Breast epithelium (tissue), 3 donors: ENCODE results near the gene BRICD5.

Experiments used
- POLR2A ChIP-seq: fragments of 450-650 bp; IDR thresholded peaks from one replicate; pipeline ENCODE4 v1.6.1; 2016; ENCODE audit warnings: antibody characterized with exemption, mild to moderate bottlenecking, moderate library complexity
- POLR2AphosphoS5 ChIP-seq, 3 donors: sonication (generic); formaldehyde crosslinking; IDR thresholded peaks; one replicate each; pipeline ENCODE4 v1.6.1; 2017; ENCODE audit warnings: antibody characterized with exemption in 3 of 3
- TF ChIP-seq, protein P1 (sequence below), 3 donors: fragments of 450-650 bp; IDR thresholded peaks; one replicate each; pipeline ENCODE4 v1.5.1; 2016 to 2017; ENCODE audit warnings: antibody characterized with exemption in 3 of 3, mild to moderate bottlenecking in 3 of 3, moderate library complexity in 3 of 3

DNA sequence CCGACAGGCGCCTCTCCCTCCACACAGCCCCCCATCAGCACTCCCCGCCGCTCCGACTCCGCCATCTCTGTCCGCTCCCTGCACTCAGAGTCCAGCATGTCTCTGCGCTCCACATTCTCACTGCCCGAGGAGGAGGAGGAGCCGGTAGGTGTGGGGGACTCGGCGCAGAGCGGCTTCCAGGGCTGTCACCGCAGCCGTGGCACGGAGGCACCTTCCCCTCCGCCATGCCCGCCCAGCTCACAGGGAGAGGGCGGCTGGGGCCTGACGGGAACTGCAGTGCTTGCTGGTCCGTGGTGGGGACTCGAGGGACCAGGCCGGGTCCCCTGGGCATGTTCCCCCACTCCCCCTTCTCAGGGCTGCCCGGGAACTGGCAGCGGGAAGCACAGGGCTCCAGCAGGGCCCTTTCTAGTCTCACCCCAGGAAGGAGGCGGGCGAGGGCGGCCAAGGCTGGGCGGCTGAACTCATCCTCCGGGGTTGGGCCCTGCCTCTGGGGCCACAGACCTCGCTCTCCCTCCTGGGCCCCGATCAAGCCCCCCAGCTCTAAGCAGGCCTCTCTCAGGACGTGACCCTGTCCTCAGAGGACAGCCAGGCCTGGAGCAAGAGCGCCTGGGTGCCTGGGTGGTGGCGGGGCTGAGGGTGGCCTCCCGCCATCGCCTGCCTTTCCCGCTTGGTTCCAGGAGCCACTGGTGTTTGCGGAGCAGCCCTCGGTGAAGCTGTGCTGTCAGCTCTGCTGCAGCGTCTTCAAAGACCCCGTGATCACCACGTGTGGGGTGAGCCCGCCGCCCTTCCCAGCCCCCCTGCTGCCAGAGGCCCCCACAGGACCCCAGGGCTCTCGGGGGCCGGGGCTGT is 39.9 kb downstream of the BRICD5 start:
- TF ChIP-seq, protein P1, sequence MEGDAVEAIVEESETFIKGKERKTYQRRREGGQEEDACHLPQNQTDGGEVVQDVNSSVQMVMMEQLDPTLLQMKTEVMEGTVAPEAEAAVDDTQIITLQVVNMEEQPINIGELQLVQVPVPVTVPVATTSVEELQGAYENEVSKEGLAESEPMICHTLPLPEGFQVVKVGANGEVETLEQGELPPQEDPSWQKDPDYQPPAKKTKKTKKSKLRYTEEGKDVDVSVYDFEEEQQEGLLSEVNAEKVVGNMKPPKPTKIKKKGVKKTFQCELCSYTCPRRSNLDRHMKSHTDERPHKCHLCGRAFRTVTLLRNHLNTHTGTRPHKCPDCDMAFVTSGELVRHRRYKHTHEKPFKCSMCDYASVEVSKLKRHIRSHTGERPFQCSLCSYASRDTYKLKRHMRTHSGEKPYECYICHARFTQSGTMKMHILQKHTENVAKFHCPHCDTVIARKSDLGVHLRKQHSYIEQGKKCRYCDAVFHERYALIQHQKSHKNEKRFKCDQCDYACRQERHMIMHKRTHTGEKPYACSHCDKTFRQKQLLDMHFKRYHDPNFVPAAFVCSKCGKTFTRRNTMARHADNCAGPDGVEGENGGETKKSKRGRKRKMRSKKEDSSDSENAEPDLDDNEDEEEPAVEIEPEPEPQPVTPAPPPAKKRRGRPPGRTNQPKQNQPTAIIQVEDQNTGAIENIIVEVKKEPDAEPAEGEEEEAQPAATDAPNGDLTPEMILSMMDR (IDR thresholded peaks at IDR 0.05): no peak
- no peak for TF ChIP-seq POLR2A
- no peak for TF ChIP-seq POLR2AphosphoS5 (IDR thresholded peaks at IDR 0.05)
